GM23248 (cell line): ENCODE results near the gene PSMB11. TPM values are rescaled to one million over a fixed set of nuclear protein-coding genes. Genes with fewer than 3 reads are reported as not detected.

ENCODE experiments used
- DNase-seq: peaks from one replicate; pipeline ENCODE4 v3.0.0-alpha.2; 2015
- H2AFZ ChIP-seq: fragments of 200-600 bp; sonication (generic); 2 replicates; pipeline ENCODE4 v1.6.1; 2016; ENCODE audit warnings: antibody characterized with exemption
- H3F3A ChIP-seq: fragments of 200-600 bp; sonication (generic); 2 replicates; pipeline ENCODE4 v1.6.1; 2016; ENCODE audit warnings: mild to moderate bottlenecking, antibody characterized with exemption, mixed run types; ENCODE audit not compliant: insufficient read depth
- H3K27ac ChIP-seq: fragments of 200-600 bp; sonication (generic); 2 replicates; pipeline ENCODE4 v1.5.1; 2016; ENCODE audit warnings: mild to moderate bottlenecking
- H3K27me3 ChIP-seq: fragments of 200-600 bp; sonication (generic); replicated peaks from 2 replicates; pipeline ENCODE4 v1.6.1; 2016; ENCODE audit warnings: mild to moderate bottlenecking; ENCODE audit not compliant: insufficient read depth
- H3K36me3 ChIP-seq: fragments of 200-600 bp; sonication (generic); 2 replicates; pipeline ENCODE4 v1.6.1; 2016; ENCODE audit warnings: low read depth, mild to moderate bottlenecking
- H3K4me1 ChIP-seq: fragments of 200-600 bp; sonication (generic); 2 replicates; pipeline ENCODE4 v1.6.1; 2016; ENCODE audit warnings: mild to moderate bottlenecking; ENCODE audit not compliant: insufficient read depth
- H3K4me2 ChIP-seq: fragments of 200-600 bp; sonication (generic); one replicate; pipeline ENCODE4 v1.6.1; 2016; ENCODE audit warnings: mild to moderate bottlenecking; ENCODE audit not compliant: unreplicated experiment
- H3K4me3 ChIP-seq: fragments of 200-600 bp; sonication (generic); 2 replicates; pipeline ENCODE4 v1.5.1; 2016; ENCODE audit warnings: mild to moderate bottlenecking
- H3K79me2 ChIP-seq: fragments of 200-600 bp; sonication (generic); 2 replicates; pipeline ENCODE4 v1.6.1; 2016; ENCODE audit warnings: mild to moderate bottlenecking; ENCODE audit not compliant: insufficient read depth
- H3K9ac ChIP-seq: fragments of 200-600 bp; sonication (generic); 2 replicates; pipeline ENCODE4 v1.6.1; 2016; ENCODE audit warnings: mild to moderate bottlenecking
- H3K9me2 ChIP-seq: fragments of 200-600 bp; sonication (generic); 2 replicates; pipeline ENCODE4 v1.6.1; 2016; ENCODE audit warnings: mixed run types, mild to moderate bottlenecking, moderate library complexity; ENCODE audit not compliant: insufficient read depth
- H3K9me3 ChIP-seq: fragments of 200-600 bp; sonication (generic); one replicate; pipeline ENCODE4 v1.6.1; 2017; ENCODE audit warnings: low read depth
- H4K20me1 ChIP-seq: fragments of 200-600 bp; sonication (generic); 2 replicates; pipeline ENCODE4 v1.6.0; 2016; ENCODE audit not compliant: insufficient read depth
- EZH2 ChIP-seq: fragments of 200-600 bp; sonication (generic); IDR thresholded peaks from 2 replicates; pipeline ENCODE4 v1.6.1; 2018; ENCODE audit warnings: antibody characterized with exemption, mild to moderate bottlenecking; ENCODE audit not compliant: insufficient read depth, poor library complexity, severe bottlenecking
- EZH2phosphoT487 ChIP-seq: fragments of 200-600 bp; sonication (generic); IDR thresholded peaks from 2 replicates; pipeline ENCODE4 v1.6.1; 2018; ENCODE audit warnings: antibody characterized with exemption, moderate library complexity, mild to moderate bottlenecking, low read depth; ENCODE audit not compliant: insufficient read depth
- WGBS, 2 experiments: methylation state at CpG; one replicate each; pipeline ENCODE4 v1.1.6; 2015 to 2017; ENCODE audit warnings: low lambda C conversion rate in 2 of 2, low coverage in 1 of 2; ENCODE audit errors: missing lambda C conversion rate in 2 of 2; 5-methylcytosine and 5-hydroxymethylcytosine counted together
- in situ Hi-C: fragments of 300-500 bp; cut with MboI; formaldehyde crosslinking; loops from 2 replicates; pipeline ENCODE4 v1.15.0; 2020
- polyA plus RNA-seq: library from polyadenylated mRNA; unstranded; fragments of >200 nt; fragmentation: Nextera tagmentation; extraction: Ambion mirVana; gene quantifications from 2 replicates; pipeline ENCODE4 v1.2.1, GENCODE V29; 2016
- total RNA-seq: library from RNA; depleted of rRNA; stranded (reverse); fragments of >200 nt; shearing (Covaris generic); gene quantifications from 2 replicates; pipeline ENCODE4 v1.2.3, GENCODE V29; 2014

The PSMB11 gene
- total and polyA plus RNA-seq, 2 experiments from 2014 or later, result not detected

DNA sequence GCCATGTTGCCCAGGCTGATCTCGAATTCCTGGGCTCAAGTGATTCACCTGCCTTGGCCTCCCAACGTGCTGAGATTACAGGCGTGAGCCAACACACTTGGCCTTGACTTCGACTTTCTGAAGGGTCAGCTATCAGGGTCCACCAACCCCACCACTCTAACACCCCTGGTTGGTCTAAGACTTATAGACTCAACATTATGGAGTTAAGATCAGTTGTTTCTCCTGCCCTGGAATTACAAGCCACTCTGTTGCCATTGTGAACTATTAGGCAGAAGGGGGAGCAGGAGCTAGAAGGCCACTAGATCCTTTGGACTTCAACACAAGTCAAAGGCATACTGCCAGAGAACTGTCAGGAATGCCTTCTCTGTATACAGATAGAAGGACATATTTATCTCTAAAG lies 1.9 kb upstream of the PSMB11 start:
- H3K9me2 ChIP-seq, result no peaks in the 10 kb centered on the region
- H4K20me1 ChIP-seq, result no peaks in the 10 kb centered on the region
- no peak overlapping the region for H3K4me2 ChIP-seq
- H3K27ac ChIP-seq, result no peak overlapping the region
- no peak overlapping the region for H2AFZ ChIP-seq
- TF ChIP-seq EZH2, result no peak
- no peak for TF ChIP-seq EZH2phosphoT487
- no peak overlapping the region for H3K4me3 ChIP-seq
- 0 out of 2 replicates have a peak, but pooled peaks cover 4% of the 10 kb centered on the region for H3K4me1 ChIP-seq
- DNase-seq, result no peak
- H3K27me3 ChIP-seq, result no peaks in the 10 kb centered on the region
- in situ Hi-C loops, result no loop called here
- no peaks in the 10 kb centered on the region for H3K36me3 ChIP-seq
- WGBS, 2 experiments, result 85 to 90% methylated on average over 4 of the region's 4 CpGs
- H3F3A ChIP-seq, result no peaks in the 10 kb centered on the region
- no peaks in the 10 kb centered on the region for H3K9me3 ChIP-seq
- no peak overlapping the region for H3K9ac ChIP-seq
- H3K79me2 ChIP-seq, result no peaks in the 10 kb centered on the region

DNA sequence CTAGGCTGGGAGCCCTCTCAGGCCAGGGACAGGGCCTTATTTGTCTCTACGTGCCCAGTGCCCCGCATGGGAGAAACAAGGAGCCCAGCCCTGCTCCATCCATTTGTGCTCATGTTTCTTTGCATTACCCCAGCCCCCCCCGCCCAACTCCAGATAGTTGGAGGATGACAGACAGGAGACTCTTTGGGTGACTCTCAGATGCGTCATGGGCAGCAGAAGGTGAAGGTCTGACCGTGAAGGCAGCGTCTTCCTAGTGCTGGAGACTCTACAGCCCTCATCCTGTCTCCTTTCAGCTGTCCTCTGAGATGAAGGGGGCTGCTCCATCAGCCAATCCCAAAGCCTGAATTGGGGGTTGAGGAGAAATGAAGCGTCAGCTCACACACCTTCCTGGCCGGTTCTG lies 283 bp upstream of the PSMB11 start:
- Histone ChIP-seq H3K9ac (no peak overlapping the region), H3K36me3 (no peaks in the 10 kb centered on the region), H3K27ac (no peak overlapping the region), H3K9me3 (no peaks in the 10 kb centered on the region), H3K4me2 (no peak overlapping the region), H3K4me1 (no peaks in the 10 kb centered on the region), H2AFZ (no peak overlapping the region), H3K4me3 (no peak overlapping the region), H4K20me1 (no peaks in the 10 kb centered on the region), H3F3A (no peaks in the 10 kb centered on the region), H3K27me3 (no peaks in the 10 kb centered on the region), H3K9me2 (no peaks in the 10 kb centered on the region), H3K79me2 (no peaks in the 10 kb centered on the region)
- WGBS, 2 experiments, result 36 to 58% methylated on average over 8 of the region's 8 CpGs
- peak; percentile 67 for DNase-seq
- TF ChIP-seq EZH2phosphoT487, result no peak
- no peak for TF ChIP-seq EZH2
- in situ Hi-C loops, result no loop called here

DNA sequence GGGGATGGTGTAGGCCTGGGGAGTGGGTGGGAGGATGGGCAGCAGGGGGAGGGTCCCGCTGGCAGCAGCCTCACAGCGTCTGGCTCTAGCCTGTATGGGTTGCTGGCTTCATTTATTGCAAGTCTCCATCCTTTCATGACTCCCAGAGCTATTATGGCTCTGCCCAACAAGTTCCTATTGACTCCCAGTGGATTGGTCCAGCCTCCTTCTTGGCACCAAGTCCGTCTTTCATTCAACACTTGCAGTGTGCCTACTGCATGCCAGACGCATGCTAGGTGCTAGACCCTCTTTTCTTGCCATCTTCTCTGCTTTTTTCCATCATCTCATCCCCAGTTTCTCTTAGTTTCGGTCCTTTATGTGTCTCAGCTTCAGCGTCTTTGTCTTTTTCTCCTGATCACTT lies 1.1 kb downstream of the PSMB11 start:
- no peaks in the 10 kb centered on the region for H3K9me2 ChIP-seq
- H3K4me3 ChIP-seq, result no peak overlapping the region

DNA sequence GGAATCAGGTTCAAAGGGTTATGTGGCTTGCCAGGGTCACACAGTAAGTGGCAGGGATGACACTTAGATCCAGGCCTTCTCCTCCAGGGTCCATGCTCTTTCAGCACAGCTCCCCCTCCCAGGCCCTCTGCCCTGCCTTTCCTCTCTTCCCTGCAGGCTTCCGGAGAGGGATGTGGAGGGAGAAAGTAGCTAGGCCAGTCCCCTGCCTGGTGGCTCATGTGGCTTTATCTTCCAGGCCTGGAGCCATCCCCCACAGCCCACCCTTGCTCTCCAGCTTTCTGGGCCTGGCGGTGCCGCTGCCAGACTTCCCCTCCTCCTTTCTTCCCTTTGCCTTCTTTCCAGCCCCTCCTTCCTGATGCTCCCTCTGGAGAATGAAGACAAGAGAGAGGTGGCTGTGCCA lies 1.7 kb downstream of the PSMB11 start:
- no peaks in the 10 kb centered on the region for H4K20me1 ChIP-seq
- H2AFZ ChIP-seq, result no peak overlapping the region
- H3K27me3 ChIP-seq, result no peaks in the 10 kb centered on the region
- no peak overlapping the region for H3K4me3 ChIP-seq
- in situ Hi-C loops, result no loop called here
- 93 to 96% methylated on average over 3 of the region's 3 CpGs for WGBS, 2 experiments
- TF ChIP-seq EZH2, result no peak
- TF ChIP-seq EZH2phosphoT487, result no peak
- no peak overlapping the region for H3K27ac ChIP-seq
- no peaks in the 10 kb centered on the region for H3K36me3 ChIP-seq
- no peaks in the 10 kb centered on the region for H3K9me3 ChIP-seq
- no peak overlapping the region for H3K9ac ChIP-seq
- H3K4me1 ChIP-seq, result no peaks in the 10 kb centered on the region
- no peak overlapping the region for H3K4me2 ChIP-seq
- H3K9me2 ChIP-seq, result no peaks in the 10 kb centered on the region
- no peaks in the 10 kb centered on the region for H3F3A ChIP-seq
- no peak for DNase-seq
- no peaks in the 10 kb centered on the region for H3K79me2 ChIP-seq

More for the DNA sequence above, 1.1 kb downstream of the PSMB11 start:
- Histone ChIP-seq H3K36me3 (no peaks in the 10 kb centered on the region), H2AFZ (no peak overlapping the region), H3K4me2 (no peak overlapping the region), H4K20me1 (no peaks in the 10 kb centered on the region), H3K27me3 (no peaks in the 10 kb centered on the region), H3K9ac (no peak overlapping the region), H3K4me1 (no peaks in the 10 kb centered on the region), H3K27ac (no peak overlapping the region), H3K79me2 (no peaks in the 10 kb centered on the region), H3F3A (no peaks in the 10 kb centered on the region), H3K9me3 (no peaks in the 10 kb centered on the region)
- in situ Hi-C loops, result no loop called here
- WGBS, 2 experiments, result 80 to 82% methylated on average over 6 of the region's 6 CpGs
- DNase-seq, result no peak
- TF ChIP-seq EZH2phosphoT487 (no peak), EZH2 (no peak)

DNA sequence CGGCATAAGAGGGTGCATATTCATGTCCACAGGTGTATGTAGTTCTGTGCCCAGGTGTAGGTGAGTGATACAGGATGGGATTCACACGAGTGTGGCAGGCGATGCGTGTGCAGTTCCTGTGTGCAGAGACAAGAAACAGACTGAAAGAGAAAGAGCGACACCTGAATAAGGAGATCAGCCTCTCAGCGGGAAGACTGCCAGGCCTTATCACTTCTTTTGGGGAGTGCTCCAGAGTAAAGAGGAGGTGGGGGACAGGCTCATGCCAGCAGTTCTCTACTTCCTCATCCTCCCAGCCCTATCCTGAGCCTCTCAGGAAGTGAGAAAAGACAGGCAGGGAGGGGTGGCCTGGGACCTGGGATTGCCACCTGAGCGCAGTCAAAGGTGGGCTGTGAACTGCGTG lies 2.8 kb downstream of the PSMB11 start:
- Histone ChIP-seq H3K4me2 (no peak overlapping the region), H3K27ac (no peak overlapping the region), H3K79me2 (no peaks in the 10 kb centered on the region), H3K27me3 (no peaks in the 10 kb centered on the region), H3K4me1 (no peaks in the 10 kb centered on the region), H2AFZ (no peak overlapping the region), H4K20me1 (no peaks in the 10 kb centered on the region), H3K9me3 (no peaks in the 10 kb centered on the region), H3K9ac (no peak overlapping the region), H3K9me2 (no peaks in the 10 kb centered on the region), H3F3A (no peaks in the 10 kb centered on the region), H3K36me3 (no peaks in the 10 kb centered on the region), H3K4me3 (no peak overlapping the region)
- TF ChIP-seq EZH2phosphoT487, result no peak
- TF ChIP-seq EZH2, result no peak
- in situ Hi-C loops, result no loop called here
- no peak for DNase-seq
- WGBS, 2 experiments, result 77 to 80% methylated on average over 8 of the region's 8 CpGs
